GM12878 (cell line): Measurements from ENCODE around the gene LMNTD2. TPM values are rescaled to one million over a fixed set of nuclear protein-coding genes. Genes with fewer than 3 reads are reported as not detected.

Source experiments
- ATAC-seq: fragments of 200-7000 bp; cut with Tn5 transposase; 3 replicates; pipeline ENCODE4 v1.9.1; 2020; ENCODE audit warnings: mild to moderate bottlenecking, moderate library complexity
- BruUV-seq: library from RNA; stranded (reverse); fragments of 400-500 nt; replicated peaks from 2 replicates; lab custom pipeline; 2021; lab: Mats Ljungman, UMichigan
- CTCF ChIA-PET: fragments of 300-600 bp; sonication (Branson Sonifier 250); formaldehyde crosslinking; extraction: SDS; loops from one replicate; lab custom pipeline; 2021; ENCODE audit warnings: inconsistent platforms; lab: Yijun Ruan, JAX
- POLR2A ChIA-PET: fragments of 350-600 bp; formaldehyde crosslinking; extraction: SDS; loops from one replicate; lab custom pipeline; 2021; ENCODE audit warnings: inconsistent platforms; lab: Charles Lee
- RAD21 ChIA-PET: fragments of 300-600 bp; sonication (Branson Sonifier 250); formaldehyde crosslinking; loops from one replicate; lab custom pipeline; 2023; ENCODE audit warnings: antibody characterized with exemption; ENCODE audit not compliant: unreplicated experiment; lab: Charles Lee
- SMC1A ChIA-PET: fragments of 300-600 bp; sonication (Branson Sonifier 250); formaldehyde crosslinking; loops from one replicate; lab custom pipeline; 2023; ENCODE audit not compliant: unreplicated experiment, uncharacterized antibody; lab: Charles Lee
- DNase-seq: peaks from one replicate; pipeline ENCODE4 v3.0.0-alpha.2; 2011; ENCODE audit warnings: low read depth, low spot score
- FAIRE-seq: peaks from 3 replicates; lab custom pipeline; 2011; peaks lifted over from hg19 to GRCh38; lab: Jason Lieb, UNC
- H2AFZ ChIP-seq: 2 replicates; pipeline ENCODE4 v1.6.0; 2011; ENCODE audit warnings: low read depth, low read length, control low read depth; ENCODE audit not compliant: control insufficient read depth
- H3K27ac ChIP-seq: 2 replicates; pipeline ENCODE4 v1.5.1; 2011; ENCODE audit warnings: control low read depth; ENCODE audit not compliant: control insufficient read depth, insufficient read depth
- H3K27me3 ChIP-seq, 2 experiments: replicated peaks in 1 of 2; 2 replicates each; pipeline versions ENCODE4 v1.6.0 to v1.6.1; 2011; ENCODE audit warnings: low read length in 1 of 2; ENCODE audit not compliant: control insufficient read depth in 2 of 2, insufficient read depth in 2 of 2
- H3K36me3 ChIP-seq, 2 experiments: 2 replicates each; pipeline ENCODE4 v1.5.1; 2011; ENCODE audit warnings: low read length in 1 of 2; ENCODE audit not compliant: control insufficient read depth in 2 of 2, insufficient read depth in 2 of 2
- H3K4me1 ChIP-seq: 2 replicates; pipeline ENCODE4 v1.6.1; 2011; ENCODE audit warnings: mild to moderate bottlenecking, low read length, moderate library complexity, mixed read lengths; ENCODE audit not compliant: control insufficient read depth, insufficient read depth
- H3K4me2 ChIP-seq: 2 replicates; pipeline ENCODE4 v1.6.0; 2011; ENCODE audit warnings: control low read depth; ENCODE audit not compliant: control insufficient read depth, insufficient read depth
- H3K4me3 ChIP-seq: fragments of 200-600 bp; sonication (generic); 2 replicates; pipeline ENCODE4 v1.5.1; 2016
- H3K79me2 ChIP-seq: 2 replicates; pipeline ENCODE4 v1.6.0; 2011; ENCODE audit warnings: low read length; ENCODE audit not compliant: control insufficient read depth, insufficient read depth
- H3K9ac ChIP-seq: 2 replicates; pipeline ENCODE4 v1.8.0; 2011; ENCODE audit warnings: low read length, control low read depth, mixed read lengths; ENCODE audit not compliant: control insufficient read depth, insufficient read depth
- H3K9me3 ChIP-seq: replicated peaks from 3 replicates; pipeline ENCODE4 v1.5.1; 2011; ENCODE audit warnings: mild to moderate bottlenecking, low read length; ENCODE audit not compliant: control insufficient read depth, insufficient read depth
- H4K20me1 ChIP-seq: 2 replicates; pipeline ENCODE4 v1.6.0; 2011; ENCODE audit not compliant: control insufficient read depth, insufficient read depth
- BMI1 ChIP-seq: fragments of 450-650 bp; IDR thresholded peaks from 2 replicates; pipeline ENCODE4 v1.6.1; 2016; ENCODE audit warnings: mild to moderate bottlenecking, moderate library complexity, borderline replicate concordance
- EED ChIP-seq: sonication (generic); IDR thresholded peaks from 2 replicates; pipeline ENCODE4 v1.6.1; 2016; ENCODE audit warnings: antibody characterized with exemption, low read depth
- EZH2 ChIP-seq: IDR thresholded peaks from 2 replicates; pipeline ENCODE4 v1.6.1; 2012; ENCODE audit warnings: low read depth, mild to moderate bottlenecking, control low read depth, inconsistent platforms, low read length, borderline replicate concordance; ENCODE audit not compliant: control insufficient read depth
- HDGF ChIP-seq: fragments of 450-650 bp; IDR thresholded peaks from 2 replicates; pipeline ENCODE4 v1.6.1; 2016; ENCODE audit warnings: antibody characterized with exemption
- JUNB ChIP-seq: IDR thresholded peaks from 2 replicates; pipeline ENCODE4 v1.6.1; 2016; ENCODE audit warnings: antibody characterized with exemption, mild to moderate bottlenecking
- MEF2A ChIP-seq: IDR thresholded peaks from 2 replicates; pipeline ENCODE4 v1.6.1; 2011; ENCODE audit warnings: low read depth, mild to moderate bottlenecking, low read length, moderate library complexity; ENCODE audit not compliant: insufficient read depth
- MYC ChIP-seq: IDR thresholded peaks from 2 replicates; pipeline ENCODE4 v1.6.1; 2011; ENCODE audit warnings: mild to moderate bottlenecking, low read length, moderate library complexity, inconsistent platforms; ENCODE audit not compliant: insufficient read depth, insufficient replicate concordance, insufficient read length, severe bottlenecking
- NFXL1 ChIP-seq: fragments of 450-650 bp; IDR thresholded peaks from 2 replicates; pipeline ENCODE4 v1.6.1; 2017; ENCODE audit warnings: antibody characterized with exemption, mild to moderate bottlenecking, borderline replicate concordance
- PAX5 ChIP-seq: IDR thresholded peaks from 2 replicates; pipeline ENCODE4 v1.6.1; 2011; ENCODE audit warnings: low read depth, low read length, borderline replicate concordance
- POLR2AphosphoS5 ChIP-seq: IDR thresholded peaks from 2 replicates; pipeline ENCODE4 v1.6.1; 2011; ENCODE audit warnings: mild to moderate bottlenecking, low read length, inconsistent platforms
- RELA ChIP-seq: fragments of 450-650 bp; IDR thresholded peaks from 2 replicates; pipeline ENCODE4 v1.8.0; 2014; ENCODE audit warnings: borderline replicate concordance; ENCODE audit not compliant: partially characterized antibody
- SMAD5 ChIP-seq: IDR thresholded peaks from 2 replicates; pipeline ENCODE4 v1.6.1; 2016; ENCODE audit warnings: antibody characterized with exemption, low read depth
- SREBF1 ChIP-seq: IDR thresholded peaks from 2 replicates; pipeline ENCODE4 v1.6.1; 2012; ENCODE audit warnings: mild to moderate bottlenecking, low read length
- WGBS: methylation state at CpG from one replicate; pipeline ENCODE4 v1.1.6; 2016; ENCODE audit warnings: low lambda C conversion rate; ENCODE audit not compliant: insufficient replicate concordance, insufficient coverage; ENCODE audit errors: missing lambda C conversion rate; 5-methylcytosine and 5-hydroxymethylcytosine counted together
- in situ Hi-C: fragments of 300-500 bp; cut with MboI; formaldehyde crosslinking; loops from 9 replicates; pipeline ENCODE4 v1.14.3; 2018; ENCODE audit warnings: mixed read lengths
- intact Hi-C: fragments of 100-400 bp; cut with micrococcal nuclease; formaldehyde crosslinking; loops from one replicate; pipeline ENCODE4 v1.14.2; 2022; ENCODE audit not compliant: unreplicated experiment
- polyA plus RNA-seq, 11 experiments: library from polyadenylated mRNA; depleted of rRNA in 4 of 11; unstranded in 6 of 11; stranded (reverse) in 5 of 11; fragments of >200 nt; fragmentation: Nextera tagmentation in 4 of 11; fragmentation: Illumina TruSeq in 1 of 11; extraction: Ambion mirVana in 4 of 11; extraction: Trizol in 1 of 11; gene quantifications; 1 replicate in 1 of 11; 2 replicates in 10 of 11; pipeline versions ENCODE4 v1.2.1 to v1.2.3, GENCODE V29; 2011 to 2016; ENCODE audit warnings: inconsistent platforms in 2 of 11, missing spikeins in 2 of 11, low read depth in 1 of 11
- total RNA-seq, 4 experiments: library from RNA; depleted of rRNA in 3 of 4; stranded (reverse); fragments of >200 nt in 3 of 4; fragmentation: Illumina TruSeq in 1 of 4; extraction: Trizol in 1 of 4; gene quantifications; 2 replicates each; pipeline versions ENCODE4 v1.2.1 to v1.2.3, GENCODE V29; 2013 to 2021

The LMNTD2 gene
- total and polyA plus RNA-seq, 10 of the 15 experiments (the other 5 are each of a cell fraction or from before 2014, with no cell fraction given) = 0.22 to 4.1 (median 1.3) TPM; not detected in 2

DNA sequence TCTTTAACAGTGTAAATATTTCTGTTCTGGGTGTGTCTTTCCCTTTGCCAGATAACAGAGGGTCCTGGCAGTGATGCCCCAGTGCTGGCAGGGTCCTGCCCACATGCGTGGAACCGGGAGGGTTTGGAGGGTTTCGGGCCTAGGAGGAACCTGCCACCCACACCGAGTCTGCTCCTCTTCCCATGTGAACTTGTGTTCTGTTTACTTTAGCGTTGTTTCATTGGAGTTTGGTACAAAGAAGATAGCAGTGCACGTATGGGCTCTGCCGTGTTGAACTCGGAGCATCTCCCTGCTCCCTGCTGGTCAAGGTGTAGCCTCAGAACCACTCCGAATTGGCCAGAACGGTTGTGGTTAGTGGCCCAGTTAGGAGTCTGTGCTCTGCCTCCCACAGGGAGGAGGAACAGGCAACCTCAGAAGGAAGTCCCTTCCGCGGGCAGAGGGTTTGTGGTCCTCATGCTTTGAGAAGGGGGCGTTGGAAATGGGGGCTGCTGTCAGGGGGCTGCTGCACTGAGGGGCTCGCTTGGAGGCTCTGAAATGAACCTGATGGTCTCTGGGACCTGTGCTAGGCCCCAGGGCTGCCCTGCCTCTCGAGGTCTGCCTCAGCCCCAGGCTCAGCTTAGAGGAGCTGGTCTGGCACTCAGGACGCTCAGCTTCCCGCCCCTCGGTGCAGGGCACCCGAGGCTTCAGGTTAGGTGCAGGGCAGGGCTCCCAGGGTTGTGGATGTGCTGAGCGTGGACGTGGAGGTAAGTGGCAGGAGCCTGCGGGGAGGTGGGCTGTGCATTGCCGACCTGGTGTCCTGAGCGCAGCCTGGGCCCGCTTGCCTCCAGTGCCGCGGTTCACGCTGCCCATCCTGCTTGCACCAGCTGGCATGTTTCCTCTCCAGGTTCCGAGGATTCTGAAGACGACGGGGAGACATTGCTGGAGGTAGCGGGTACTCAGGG, 26.1 kb upstream of the LMNTD2 start:
- ChIA-PET POLR2A (no interaction called here), CTCF (no interaction called here), RAD21 (no interaction called here), SMC1A (no interaction called here)
- H3K36me3 ChIP-seq = peaks cover 28 to 40% of the 10 kb centered on the region in 2 experiments
- no peak overlapping the region for H3K9ac ChIP-seq
- intact Hi-C loops (no loop called here), in situ Hi-C loops (no loop called here)
- 96% methylated on average over 31 of the region's 32 CpGs for WGBS
- H4K20me1 ChIP-seq = no peaks in the 10 kb centered on the region
- H3K4me3 ChIP-seq = no peak overlapping the region
- BruUV-seq = no TSS peak
- no peak for FAIRE-seq
- no peak for ATAC-seq
- H3K4me2 ChIP-seq = no peak overlapping the region
- no peak overlapping the region for H3K27ac ChIP-seq
- no peaks in the 10 kb centered on the region for H3K4me1 ChIP-seq
- DNase-seq = no peak
- peaks cover 4% of the 10 kb centered on the region for H3K79me2 ChIP-seq
- TF ChIP-seq RELA (no peak), POLR2AphosphoS5 (0 out of 2 replicates have a peak, but pooled peaks have one; percentile 1)
- H3K27me3 ChIP-seq = no peaks in the 10 kb centered on the region
- no peak overlapping the region for H2AFZ ChIP-seq
- H3K9me3 ChIP-seq = no peaks in the 10 kb centered on the region

DNA sequence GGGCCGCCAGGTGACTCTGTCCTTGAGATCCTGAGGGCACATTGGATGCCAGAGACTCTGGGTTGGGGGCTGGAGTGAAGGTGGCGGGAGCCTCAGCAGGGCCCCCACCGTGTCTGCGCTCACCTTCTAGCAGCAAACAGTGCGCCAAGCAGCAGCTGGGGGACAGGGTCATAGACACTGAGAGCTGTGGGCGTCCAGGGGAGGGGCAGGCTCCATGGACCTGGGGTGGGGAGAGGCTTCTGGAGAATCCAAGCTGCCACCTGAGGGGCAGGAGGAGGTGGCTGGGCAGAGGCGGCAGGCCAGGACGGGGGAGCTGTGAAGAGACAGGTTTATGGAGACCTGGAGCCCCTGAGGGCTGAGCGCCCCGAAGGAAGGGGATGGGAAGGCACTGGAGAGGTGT, 23.7 kb upstream of the LMNTD2 start:
- no peak for ATAC-seq
- peaks cover 23% of the 10 kb centered on the region for H3K79me2 ChIP-seq
- TF ChIP-seq SREBF1 (no peak), HDGF (no peak), NFXL1 (no peak), MYC (no peak), JUNB (no peak), MEF2A (no peak), SMAD5 (no peak), EED (no peak), EZH2 (no peak), RELA (no peak), PAX5 (no peak), BMI1 (no peak)

More for the DNA sequence above, 23.7 kb upstream of the LMNTD2 start:
- RAD21 ChIA-PET = interaction anchor here (0.7 kb wide), 1 partner anchor 220 kb away, joined by 3 read pairs; no protein-coding TSS in a partner anchor
- in situ Hi-C loops = no loop called here
- H3K4me1 ChIP-seq = no peaks in the 10 kb centered on the region; the same call in 1 of the 2 replicates
- no peak overlapping the region for H3K4me3 ChIP-seq
- intact Hi-C loops = no loop called here
- DNase-seq (no peak), FAIRE-seq (no peak)
- no peaks in the 10 kb centered on the region for H3K9me3 ChIP-seq
- WGBS = 90% methylated on average over 10 of the region's 10 CpGs
- POLR2A ChIA-PET = interaction anchor here (0.6 kb wide), 1 partner anchor 133 kb away, joined by 5 read pairs; no protein-coding TSS in a partner anchor
- no TSS peak for BruUV-seq
- no peak overlapping the region for H3K27ac ChIP-seq
- peaks cover 15 to 33% of the 10 kb centered on the region in 2 experiments for H3K36me3 ChIP-seq
- H3K9ac ChIP-seq = no peak overlapping the region
- no peak overlapping the region for H2AFZ ChIP-seq
- no peaks in the 10 kb centered on the region for H3K27me3 ChIP-seq
- SMC1A ChIA-PET = no interaction called here
- H4K20me1 ChIP-seq = peaks cover 12% of the 10 kb centered on the region
- no peak overlapping the region for H3K4me2 ChIP-seq
- CTCF ChIA-PET = no interaction called here
